Psoas muscle (tissue), 8 donors: ENCODE results near the gene RAB11FIP3. TPM values are rescaled to one million over a fixed set of nuclear protein-coding genes. Genes with fewer than 3 reads are reported as not detected.
A peak's percentile ranks its signal among the peaks of the same experiment; 100 is the strongest.

ENCODE experiments used
- ATAC-seq, 4 donors: fragments of 200-7000 bp; cut with Tn5 transposase; one replicate each; pipeline ENCODE4 v1.9.1; 2020; ENCODE audit warnings: moderate library complexity in 3 of 4, mild to moderate bottlenecking in 2 of 4
- DNase-seq, 2 donors: peaks; one replicate each; pipeline ENCODE4 v3.0.0-alpha.2; 2020
- H3K27ac ChIP-seq: fragments of 200-600 bp; one replicate; pipeline ENCODE4 v1.8.0; 2022
- H3K27me3 ChIP-seq, 3 donors: fragments of 200-600 bp in 1 of 3; one replicate each; pipeline versions ENCODE4 v1.6.1 to v1.8.0; 2013 to 2022; ENCODE audit warnings: low read length in 2 of 3, mild to moderate bottlenecking in 2 of 3, moderate library complexity in 1 of 3; ENCODE audit not compliant: insufficient read depth in 3 of 3
- H3K36me3 ChIP-seq, 2 donors: fragments of 200-600 bp in 1 of 2; one replicate each; pipeline versions ENCODE4 v1.6.1 to v1.8.0; 2013 to 2022; ENCODE audit warnings: low read depth in 1 of 2, mild to moderate bottlenecking in 1 of 2, moderate library complexity in 1 of 2; ENCODE audit not compliant: insufficient read depth in 1 of 2
- H3K4me1 ChIP-seq: fragments of 200-600 bp; one replicate; pipeline ENCODE4 v1.8.0; 2022
- H3K4me3 ChIP-seq: fragments of 200-600 bp; one replicate; pipeline ENCODE4 v1.8.0; 2022; ENCODE audit warnings: mild to moderate bottlenecking
- H3K9me3 ChIP-seq: fragments of 200-600 bp; one replicate; pipeline ENCODE4 v1.8.0; 2022
- CTCF ChIP-seq: fragments of 200-600 bp; IDR thresholded peaks from one replicate; pipeline ENCODE4 v1.8.0; 2022; ENCODE audit warnings: antibody characterized with exemption
- WGBS, 3 donors: extraction: QIAGEN DNeasy Blood & Tissue Kit; methylation state at CpG; one replicate each; pipeline versions ENCODE4 v1.1.6 to v1.1.7; 2013; 5-methylcytosine and 5-hydroxymethylcytosine counted together
- intact Hi-C, 2 donors: fragments of 100-400 bp; cut with DNase I; formaldehyde crosslinking; loops; one replicate each; pipeline versions ENCODE4 v1.11.0 to v1.14.2; 2022
- polyA plus RNA-seq, 3 donors: library from polyadenylated mRNA; stranded (reverse); fragments of 200-250 nt; gene quantifications; one replicate each; pipeline ENCODE4 v1.2.3, GENCODE V29; 2013
- total RNA-seq, 4 donors: library from RNA; stranded (reverse); fragmentation: NEBNext Ultra II Directional in 2 of 4; extraction: Animal tissue kit (Norgen Biotek cat#: 25700) in 2 of 4; gene quantifications; one replicate each; pipeline versions ENCODE4 v1.2.1 to v1.2.4, GENCODE V29; 2021 to 2023
- donor health status: healthy with polysubstance abuse.
- donor health status: DM: no; HTN: no; CAD: no; lungs with moderate emphysema.
- donor health status: Bipolar disorder and iron deficiency.
- donor health status: healthy.
- donor health status: DM: yes; HTN: yes; CAD: no.
- donor health status: DM: no; HTN: no; CAD: no.
- donor health status: DM: no; HTN: no; CAD: no.
- donor health status: DM: yes; HTN: yes; CAD: no.

RAB11FIP3 gene
- total and polyA plus RNA-seq, 7 donors = 20.3 to 89.5 (median 44.7) TPM

- Histone ChIP-seq H3K27me3 (no peaks in the 10 kb centered on the region), H3K4me1 (peaks cover 16% of the 10 kb centered on the region), H3K27ac (no peak overlapping the region), H3K4me3 (no peak overlapping the region), H3K9me3 (no peaks in the 10 kb centered on the region), H3K36me3 (no peaks in the 10 kb centered on the region)
- no peak for ATAC-seq
- intact Hi-C loops = no loop called here
- no peak for TF ChIP-seq CTCF
- DNase-seq = no peak
- whole genome bisulfite sequencing, 3 donors = 80 to 83% (median 82%) methylated on average over 12 of the region's 12 CpGs
Measured at GRCh38 chr16:455453-455852, 30.0 kb downstream of the RAB11FIP3 start.

- WGBS, 3 donors = 38 to 58% (median 47%) methylated on average over 11 of the region's 11 CpGs
- no peak for TF ChIP-seq CTCF
- Histone ChIP-seq H3K36me3 (peaks cover 0 to 12% of the 10 kb centered on the region in 2 donors), H3K27me3 (no peaks in the 10 kb centered on the region), H3K4me1 (peaks cover 16% of the 10 kb centered on the region), H3K4me3 (peak overlapping the region; percentile 13), H3K27ac (peak overlapping the region; percentile 53), H3K9me3 (no peaks in the 10 kb centered on the region)
- intact Hi-C loops = no loop called here
- no peak for DNase-seq
- ATAC-seq = peak in 2 of 4 donors; percentile 52 to 68
Measured at GRCh38 chr16:456891-457483, 31.5 kb downstream of the RAB11FIP3 start.

- ATAC-seq (peak; percentile 27 to 40 (median 36)), DNase-seq (no peak)
- Histone ChIP-seq H3K36me3 (peaks cover 0 to 19% of the 10 kb centered on the region in 2 donors), H3K4me1 (peaks cover 16% of the 10 kb centered on the region), H3K4me3 (no peak overlapping the region), H3K27me3 (no peaks in the 10 kb centered on the region), H3K9me3 (no peaks in the 10 kb centered on the region), H3K27ac (peak overlapping the region; percentile 53)
- whole genome bisulfite sequencing, 3 donors = 63 to 72% (median 70%) methylated on average over 14 of the region's 14 CpGs
- no peak for TF ChIP-seq CTCF
- intact Hi-C loops = no loop called here
Measured at GRCh38 chr16:457732-458400, 32.4 kb downstream of the RAB11FIP3 start.

GRCh38 chr16:459761-460160 lies 34.3 kb downstream of the RAB11FIP3 start:
- intact Hi-C loops = no loop called here

More at GRCh38 chr16:459761-460160, 34.3 kb downstream of the RAB11FIP3 start:
- TF ChIP-seq CTCF = no peak
- ATAC-seq = no peak
- DNase-seq = no peak
- Histone ChIP-seq H3K9me3 (no peaks in the 10 kb centered on the region), H3K4me1 (peaks cover 16% of the 10 kb centered on the region), H3K27ac (no peak overlapping the region), H3K36me3 (peaks cover 0 to 37% of the 10 kb centered on the region in 2 donors), H3K27me3 (no peaks in the 10 kb centered on the region), H3K4me3 (no peak overlapping the region)
- 93 to 96% (median 95%) methylated on average over 7 of the region's 7 CpGs for WGBS, 3 donors
